ENCODE results near the gene CYB561D2.

The CYB561D2 gene

GRCh38 chr3:50382722-50383121, 32.1 kb downstream of the CYB561D2 start:
- H3K4me3 ChIP-seq (ENCODE audit: low read depth, low read length), result no peak overlapping the region
- no peak for DNase-seq
- no peaks in the 10 kb centered on the region for H3K27me3 ChIP-seq (replicated peaks)
- in situ Hi-C loops (cut with HindIII; ENCODE audit: low pct_ligation_motif_present, low sequenced_read_pairs), result no loop called here
- TF ChIP-seq CTCF (IDR thresholded peaks at IDR 0.05; ENCODE audit: low read depth, low read length, missing control alignments), result no peak
- H3K27ac ChIP-seq, result no peak overlapping the region
- no peaks in the 10 kb centered on the region for H3K36me3 ChIP-seq (replicated peaks)

- H3K4me3 ChIP-seq (ENCODE audit: low read depth, low read length), result no peak overlapping the region
- H3K27me3 ChIP-seq (replicated peaks), result no peaks in the 10 kb centered on the region
- no peak for DNase-seq
- H3K27ac ChIP-seq, result no peak overlapping the region
- H3K36me3 ChIP-seq (replicated peaks), result no peaks in the 10 kb centered on the region
- no peak for TF ChIP-seq CTCF (IDR thresholded peaks at IDR 0.05; ENCODE audit: low read depth, low read length, missing control alignments)
- in situ Hi-C loops (cut with HindIII; ENCODE audit: low pct_ligation_motif_present, low sequenced_read_pairs), result no loop called here
Observed at GRCh38 chr3:50383750-50384149, 33.1 kb downstream of the CYB561D2 start.

DNA sequence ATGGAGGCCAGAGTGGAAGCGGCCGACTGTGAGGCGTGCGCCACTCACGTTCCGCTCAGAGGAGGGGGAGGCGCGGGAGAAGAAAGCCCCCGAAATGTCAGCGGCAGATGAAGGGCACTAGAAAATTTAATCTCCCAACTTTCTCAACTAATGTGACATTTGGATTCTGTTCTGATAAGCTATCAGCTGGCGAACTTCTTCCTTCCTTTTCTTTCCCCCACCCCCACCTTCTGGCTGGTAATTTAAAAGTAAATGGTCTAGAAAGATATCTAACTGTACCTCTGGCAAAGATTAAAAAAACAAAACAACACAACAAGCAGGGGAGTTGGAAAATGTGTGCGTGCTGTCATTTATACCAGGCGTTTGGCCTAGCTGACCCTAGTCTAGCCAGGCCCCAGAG, 35.1 kb downstream of the CYB561D2 start:
- no peak overlapping the region for H3K27ac ChIP-seq
- no peaks in the 10 kb centered on the region for H3K36me3 ChIP-seq (replicated peaks)
- in situ Hi-C loops (cut with HindIII; ENCODE audit: low pct_ligation_motif_present, low sequenced_read_pairs), result no loop called here
- no peak for DNase-seq
- H3K4me3 ChIP-seq (ENCODE audit: low read depth, low read length), result no peak overlapping the region
- no peak for TF ChIP-seq CTCF (IDR thresholded peaks at IDR 0.05; ENCODE audit: low read depth, low read length, missing control alignments)
- no peaks in the 10 kb centered on the region for H3K27me3 ChIP-seq (replicated peaks)

DNA sequence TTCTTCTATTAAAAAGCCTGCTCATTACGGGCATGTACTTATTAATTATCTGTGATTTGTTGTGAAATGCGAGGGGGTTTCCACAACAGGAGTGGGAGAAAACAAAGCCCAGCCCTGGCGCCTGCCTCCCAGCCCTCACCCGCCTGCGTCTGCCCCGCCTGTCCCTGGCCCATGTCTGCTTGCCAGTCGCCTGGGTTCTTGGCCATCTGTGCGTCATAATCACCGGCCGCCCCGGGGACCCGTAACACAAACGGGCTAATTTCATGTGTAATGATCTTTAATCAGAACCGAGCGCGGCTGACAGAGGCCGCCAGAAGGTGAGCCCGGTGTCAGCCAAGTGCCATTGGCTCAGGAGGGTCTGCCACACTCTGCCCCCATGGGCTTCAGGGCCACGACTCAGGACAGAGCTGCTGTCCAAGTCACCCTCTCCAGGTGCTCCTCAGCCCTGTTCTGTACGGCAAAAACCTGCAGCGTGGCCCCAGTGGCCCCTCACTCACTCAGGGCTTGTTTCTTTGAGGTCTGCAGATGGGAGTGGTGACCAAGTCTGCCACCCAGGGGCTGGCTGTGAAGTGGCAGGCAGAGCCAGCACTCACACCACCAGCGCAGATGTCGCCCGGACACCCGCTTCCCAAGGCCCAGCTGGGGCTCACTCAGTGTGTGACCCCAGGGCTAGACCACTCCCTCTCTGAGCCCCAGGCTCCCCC, 37.5 kb downstream of the CYB561D2 start:
- no peak for DNase-seq
- peak; percentile 67 for TF ChIP-seq CTCF (IDR thresholded peaks at IDR 0.05; ENCODE audit: low read depth, low read length, missing control alignments)

DNA sequence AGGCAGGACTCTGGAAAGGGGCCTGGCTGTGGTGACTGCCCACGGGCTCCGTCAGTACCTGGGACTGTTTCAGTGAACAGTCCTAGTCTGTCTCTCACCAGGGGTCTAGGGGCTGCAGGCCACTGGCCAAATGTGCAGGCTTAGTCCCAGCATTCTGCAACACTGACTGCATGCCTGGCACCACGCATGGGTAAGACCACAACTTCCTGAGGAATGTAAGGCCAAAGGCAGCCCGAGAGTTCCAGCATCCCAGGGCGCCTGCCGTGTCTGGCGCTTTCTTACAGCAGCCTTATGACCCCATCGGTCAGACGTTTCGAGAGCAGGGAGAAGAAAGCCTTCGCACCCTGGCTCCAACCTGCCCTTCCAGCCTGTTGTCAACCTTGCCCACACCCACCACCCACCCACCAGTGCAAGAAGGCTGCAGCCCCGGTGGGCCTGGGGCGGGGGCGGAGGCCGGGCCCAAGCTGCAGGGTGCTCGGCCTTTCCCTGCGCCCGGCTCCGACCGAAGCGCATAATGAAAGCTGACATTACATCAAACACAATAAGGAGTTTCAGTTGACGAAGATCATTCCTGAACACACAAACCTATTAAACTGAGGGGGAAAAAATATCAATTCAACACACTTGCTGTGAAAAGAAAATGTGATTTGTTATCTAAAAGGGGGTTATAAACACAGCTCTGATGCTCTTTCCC, 38.2 kb downstream of the CYB561D2 start:
- no peak overlapping the region for H3K27ac ChIP-seq
- in situ Hi-C loops (cut with HindIII; ENCODE audit: low pct_ligation_motif_present, low sequenced_read_pairs), result no loop called here

More for the DNA sequence above, 37.5 kb downstream of the CYB561D2 start:
- no peak overlapping the region for H3K27ac ChIP-seq
- H3K27me3 ChIP-seq (replicated peaks), result no peaks in the 10 kb centered on the region
- H3K36me3 ChIP-seq (replicated peaks), result no peaks in the 10 kb centered on the region
- in situ Hi-C loops (cut with HindIII; ENCODE audit: low pct_ligation_motif_present, low sequenced_read_pairs), result no loop called here
- no peak overlapping the region for H3K4me3 ChIP-seq (ENCODE audit: low read depth, low read length)

More for the DNA sequence above, 38.2 kb downstream of the CYB561D2 start:
- TF ChIP-seq CTCF (IDR thresholded peaks at IDR 0.05; ENCODE audit: low read depth, low read length, missing control alignments), result no peak
- Histone ChIP-seq H3K27me3 (replicated peaks) (no peaks in the 10 kb centered on the region), H3K36me3 (replicated peaks) (no peaks in the 10 kb centered on the region), H3K4me3 (ENCODE audit: low read depth, low read length) (no peak overlapping the region)
- peak; percentile 4 for DNase-seq

Measured in brain microvascular endothelial cell (primary cell).